ENCODE measurements around the gene ARHGEF28.

Gene ARHGEF28

GRCh38 chr5:73693573-73694061 is 67.6 kb downstream of the ARHGEF28 start:
- DNase-seq: peak; percentile 13

GRCh38 chr5:73694089-73694488 is 68.1 kb downstream of the ARHGEF28 start:
- peak; percentile 47 for DNase-seq

GRCh38 chr5:73698011-73698410 is 72.0 kb downstream of the ARHGEF28 start:
- DNase-seq: no peak

DNA sequence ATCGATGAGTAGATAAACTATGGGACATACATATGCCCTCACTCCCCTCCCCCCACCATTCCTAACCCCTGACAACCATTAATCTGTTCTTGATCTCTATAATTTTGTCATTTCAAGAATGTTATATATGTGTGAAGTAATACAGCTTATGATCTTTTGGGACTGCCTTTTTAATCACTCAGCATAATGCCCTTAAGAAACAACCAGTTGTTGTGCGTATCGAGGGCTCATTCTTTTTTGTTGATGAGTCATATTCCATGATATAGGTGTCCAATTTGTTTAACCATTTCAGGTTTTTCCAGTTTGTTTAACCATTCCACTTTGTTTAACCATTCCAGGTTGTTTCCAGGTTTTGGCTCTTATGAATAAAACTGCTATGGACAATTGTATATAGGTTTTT is 75.6 kb downstream of the ARHGEF28 start:
- no peak for DNase-seq

DNA sequence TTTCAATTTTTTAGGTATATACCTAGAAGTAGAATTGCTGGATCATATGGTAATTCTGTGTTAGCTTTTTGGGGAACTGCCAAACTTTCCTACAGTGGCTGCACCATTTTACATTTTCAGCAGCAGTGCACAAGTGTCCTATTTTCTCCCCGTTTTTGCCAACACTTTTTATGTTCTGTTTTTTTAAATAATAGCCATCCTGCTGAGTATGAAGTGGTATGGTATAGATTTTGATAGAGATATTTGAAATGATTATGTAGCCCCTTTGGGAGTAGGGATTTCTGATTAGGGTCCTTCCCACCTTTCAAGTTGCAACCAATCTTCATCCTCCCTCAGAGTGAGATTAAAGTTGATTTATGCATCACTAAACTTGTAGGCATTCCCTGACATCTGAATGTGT is 76.5 kb downstream of the ARHGEF28 start:
- no peak for DNase-seq

GRCh38 chr5:73702951-73703350 is 77.0 kb downstream of the ARHGEF28 start:
- no peak for DNase-seq

DNA sequence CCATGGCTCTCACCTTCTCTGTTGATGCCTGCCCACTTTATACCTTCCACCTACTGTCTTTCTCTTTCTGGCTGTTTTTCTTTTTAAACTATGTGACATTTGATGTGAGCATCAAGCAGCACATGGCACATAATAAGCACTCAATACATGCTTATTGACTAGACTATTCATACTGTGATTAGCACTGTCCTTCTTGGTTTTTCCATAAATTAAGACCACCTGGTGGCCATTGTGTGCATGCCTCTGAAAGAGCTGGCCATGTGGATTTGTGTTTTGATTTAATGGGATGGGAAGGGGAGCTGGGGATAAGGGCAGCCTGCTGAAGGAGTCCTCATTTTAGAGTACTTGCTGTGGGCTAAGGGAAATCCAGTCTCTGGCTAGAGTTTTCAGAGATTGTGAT is 79.4 kb downstream of the ARHGEF28 start:
- DNase-seq: no peak

- no peak for DNase-seq
Observed at GRCh38 chr5:73706963-73707362, 81.0 kb downstream of the ARHGEF28 start.

DNA sequence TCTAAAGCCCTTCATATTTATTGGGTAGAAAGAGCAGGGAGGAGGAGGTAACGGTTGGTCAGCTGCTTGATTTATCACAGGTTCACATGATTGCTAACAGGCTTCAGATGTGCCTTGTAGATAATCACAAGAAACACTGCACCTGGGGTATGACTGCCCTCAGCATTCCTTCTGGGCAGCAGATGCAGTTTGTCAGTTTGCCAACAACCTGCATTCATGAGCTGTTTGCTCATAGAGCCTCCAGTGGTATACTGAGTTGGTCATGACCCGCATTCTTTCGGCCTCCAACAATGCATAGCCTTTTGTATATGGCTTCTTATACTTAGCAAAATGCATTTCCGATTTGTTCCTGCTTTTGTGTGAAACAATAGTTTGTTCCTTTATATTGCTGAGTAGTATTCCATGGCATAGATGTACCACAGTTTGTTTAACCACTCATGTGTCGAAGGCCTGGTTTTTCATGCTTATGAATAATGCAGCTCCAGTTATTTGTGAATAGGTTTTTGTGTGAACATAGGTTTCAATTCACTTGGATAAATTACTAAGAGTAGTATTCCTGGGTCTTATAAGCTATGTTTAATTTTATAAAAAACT is 83.6 kb downstream of the ARHGEF28 start:
- no peak for DNase-seq

DNA sequence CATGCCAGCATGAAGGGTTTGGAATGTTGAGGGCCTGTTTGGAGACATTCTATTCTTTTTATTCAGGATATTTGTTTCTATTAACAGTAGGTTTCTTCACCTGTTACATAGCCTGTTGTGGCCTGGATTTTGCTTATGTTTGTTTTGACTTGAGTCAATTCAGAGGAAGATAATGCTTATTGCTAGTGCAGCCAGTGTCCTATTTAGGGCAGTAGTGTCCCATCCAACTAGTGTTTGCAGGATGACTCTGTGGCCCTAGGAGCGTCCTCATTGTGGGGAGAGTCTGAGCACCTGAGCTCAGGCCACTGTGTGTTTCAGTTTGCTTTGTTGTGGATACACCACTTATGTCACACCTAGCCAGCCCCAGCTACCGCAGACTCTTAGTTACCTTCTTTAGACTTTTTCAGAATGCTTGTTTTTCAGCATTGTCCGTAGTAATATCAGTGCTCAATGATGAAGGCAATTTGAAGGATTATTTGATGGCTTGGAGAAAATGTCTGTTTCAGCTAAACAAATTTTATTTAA is 90.3 kb downstream of the ARHGEF28 start:
- no peak for DNase-seq

DNA sequence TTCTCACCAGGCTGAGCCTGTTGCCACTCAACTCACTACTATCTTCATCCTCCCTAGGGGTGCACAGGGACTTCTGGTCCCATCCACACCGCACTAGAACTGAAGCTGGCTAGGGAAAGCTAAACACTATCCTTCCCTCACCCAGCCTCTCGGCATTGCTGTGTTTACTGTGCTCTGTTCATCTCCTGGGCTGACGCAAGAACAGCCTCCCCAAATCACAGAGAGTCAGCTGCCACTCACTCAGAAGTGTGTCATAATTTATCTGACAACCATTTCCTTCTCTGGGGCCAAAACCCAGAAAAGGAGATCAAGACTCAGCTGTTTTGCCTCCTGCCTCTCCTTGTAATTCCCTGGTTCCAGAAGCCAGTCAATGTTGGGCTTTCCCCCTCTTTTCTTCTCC is 92.8 kb downstream of the ARHGEF28 start:
- DNase-seq: no peak

DNA sequence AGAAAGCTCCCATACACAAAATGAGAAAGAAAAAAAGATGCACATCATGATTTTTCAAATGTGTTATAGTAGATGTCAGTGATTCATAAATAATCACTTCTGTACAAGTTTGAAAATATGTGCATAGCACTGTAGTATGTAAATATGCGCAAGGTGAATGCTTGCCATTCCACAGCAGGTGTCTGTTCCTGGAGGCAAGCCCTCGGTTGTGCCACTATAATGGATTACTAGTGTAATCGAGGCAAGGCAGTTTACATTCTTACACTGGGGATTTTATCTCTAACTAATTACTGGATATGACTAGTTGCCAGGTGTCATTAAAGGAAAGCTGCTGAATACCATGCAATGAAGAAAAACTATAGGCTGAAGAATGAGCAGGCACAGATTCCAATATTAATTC is 93.6 kb downstream of the ARHGEF28 start:
- no peak for DNase-seq

- no peak for DNase-seq
Observed at GRCh38 chr5:73722231-73722630, 96.2 kb downstream of the ARHGEF28 start.

- DNase-seq: no peak
Observed at GRCh38 chr5:73726071-73726470, 100.1 kb downstream of the ARHGEF28 start.

DNA sequence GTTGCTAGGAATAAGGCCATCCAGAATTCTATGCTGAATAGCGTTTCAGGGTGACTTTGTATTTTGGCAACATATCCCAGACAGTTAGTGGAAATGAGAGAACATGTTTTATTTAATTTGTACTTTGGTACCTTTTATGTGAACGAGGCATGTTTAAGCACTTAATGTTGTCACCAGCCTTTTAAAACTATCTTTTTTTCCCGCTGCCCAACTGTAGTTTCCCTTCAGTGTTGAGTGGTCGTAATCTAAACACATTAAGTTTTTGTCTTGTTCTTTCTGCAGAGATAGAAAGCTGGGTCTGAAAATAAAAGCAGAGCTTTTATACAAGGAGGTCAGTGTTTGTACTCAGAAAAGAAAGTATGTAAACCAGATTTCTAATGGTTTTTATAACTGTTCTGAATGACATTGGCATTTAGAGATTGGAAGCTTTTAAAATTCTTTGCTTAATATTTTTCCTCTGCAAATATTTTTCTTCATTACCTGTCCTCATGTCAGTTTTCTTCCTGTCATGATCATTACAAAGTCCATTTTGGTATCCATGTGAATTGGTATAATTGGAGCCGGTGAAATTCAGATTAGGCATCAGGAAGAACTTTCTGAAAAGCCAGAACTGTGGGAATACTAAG is 100.7 kb downstream of the ARHGEF28 start:
- DNase-seq: no peak

DNA sequence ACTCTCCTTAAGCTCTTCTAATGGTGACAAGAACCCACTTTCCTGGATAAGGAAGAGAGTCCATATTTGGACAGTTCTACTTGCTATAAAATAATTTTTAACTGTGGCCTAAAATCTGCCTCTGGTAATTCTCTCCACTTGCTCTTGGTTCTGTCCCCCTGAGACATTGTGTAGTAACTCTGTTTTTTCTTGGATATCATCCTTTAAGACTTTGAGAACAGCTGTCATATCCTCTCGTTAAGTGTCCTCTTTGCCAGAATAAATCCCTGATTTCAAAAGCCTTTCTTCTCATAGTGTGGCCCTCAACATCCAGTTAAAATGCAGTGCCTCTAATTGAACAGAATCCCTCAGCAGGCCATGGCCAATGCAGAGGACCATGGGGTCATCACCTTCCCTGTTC is 101.5 kb downstream of the ARHGEF28 start:
- no peak for DNase-seq

- DNase-seq: no peak
Observed at GRCh38 chr5:73728493-73729273, 102.7 kb downstream of the ARHGEF28 start.

DNA sequence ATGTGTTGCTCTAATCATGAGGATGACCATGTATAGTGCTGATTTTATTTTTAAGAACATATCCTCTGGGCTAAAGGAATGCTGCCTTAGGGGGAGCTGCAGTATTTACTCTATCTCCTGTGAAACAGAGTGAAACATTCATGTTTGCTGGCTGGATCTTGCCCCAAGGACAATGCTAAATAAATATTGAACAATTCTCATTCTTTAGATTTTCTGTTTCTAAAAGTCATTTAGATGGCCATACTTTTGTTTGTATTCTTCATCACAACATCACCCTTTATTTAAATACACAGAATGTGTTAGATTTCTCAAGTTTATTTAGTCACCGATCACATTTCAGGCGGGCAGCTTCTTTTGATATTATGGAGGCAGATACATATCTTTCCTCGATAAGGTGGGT is 103.3 kb downstream of the ARHGEF28 start:
- DNase-seq: no peak

GRCh38 chr5:73732045-73732444 is 106.0 kb downstream of the ARHGEF28 start:
- DNase-seq: no peak

DNA sequence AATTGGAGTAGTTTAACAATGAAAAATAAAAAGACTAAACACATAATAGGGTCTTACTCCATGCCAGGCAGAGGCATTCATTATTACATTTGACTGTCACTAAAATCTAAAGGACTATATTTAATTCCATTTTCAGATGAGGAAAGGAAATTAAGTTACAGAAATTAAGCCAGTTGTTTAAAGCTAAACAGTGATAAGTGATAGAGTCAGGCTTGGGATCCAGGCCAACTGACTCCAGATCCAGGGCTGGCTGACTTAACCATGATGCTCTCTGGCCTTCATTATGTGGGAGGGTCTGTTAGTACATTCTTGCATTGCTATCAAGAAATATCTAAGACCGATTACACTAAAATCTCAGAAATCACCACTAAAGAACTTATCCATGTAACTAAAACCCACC is 107.2 kb downstream of the ARHGEF28 start:
- no peak for DNase-seq

GRCh38 chr5:73735032-73735734 is 109.2 kb downstream of the ARHGEF28 start:
- no peak for DNase-seq

DNA sequence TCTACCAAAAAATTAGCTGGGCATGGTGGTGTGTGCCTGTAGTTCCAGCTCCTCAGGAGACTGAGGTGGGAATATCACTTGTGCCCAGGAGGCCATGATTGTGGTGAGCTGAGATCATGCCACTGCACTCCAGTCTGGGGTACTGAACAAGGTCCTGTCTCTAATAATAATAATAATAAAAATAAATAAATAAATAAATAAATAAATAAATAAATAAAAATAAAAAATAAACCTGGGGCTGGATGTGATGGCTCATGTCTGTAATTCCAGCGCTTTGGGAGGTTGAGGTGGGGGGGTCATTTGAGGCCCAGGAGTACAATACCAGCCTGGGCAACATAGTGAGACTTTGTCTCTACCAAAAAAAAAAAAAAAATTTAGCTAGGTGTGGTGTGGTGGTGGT is 113.7 kb downstream of the ARHGEF28 start:
- DNase-seq: no peak

DNA sequence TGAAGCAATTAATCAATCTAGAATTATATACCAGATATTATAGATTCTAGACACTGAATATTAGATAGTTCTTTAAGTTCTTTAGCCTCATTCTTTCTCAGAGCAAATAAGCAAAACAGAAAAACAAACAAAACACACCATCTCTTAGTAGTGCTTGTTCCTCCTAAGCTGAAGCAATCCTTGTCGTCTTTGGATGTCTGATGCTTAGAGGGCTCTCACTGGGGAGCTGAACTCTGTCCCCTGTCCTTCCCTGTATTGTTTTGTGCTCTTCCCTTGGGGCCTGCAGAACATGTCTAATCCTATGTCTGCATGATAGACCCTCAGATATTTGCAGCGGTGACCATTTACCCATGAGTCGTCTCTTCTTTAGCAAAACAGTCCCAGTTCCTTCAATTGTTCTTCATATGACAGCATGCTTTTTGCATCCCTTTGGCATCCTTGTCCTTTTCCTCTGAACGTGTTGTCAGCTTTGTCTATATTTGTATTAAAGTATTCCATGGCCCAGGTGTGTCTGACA is 114.3 kb downstream of the ARHGEF28 start:
- DNase-seq: no peak

Measured in activated CD4-positive, alpha-beta T cell treated with anti-CD3 and anti-CD28 coated beads, Interleukin-2, Interleukin-6, amounts not matched to agents 100 ng/mL and 50 ng/mL, durations not matched to agents 16 hours and 8 hours (primary cell).